ENCODE measurements around the gene MSI2. TPM values are rescaled to one million over a fixed set of nuclear protein-coding genes. Genes with fewer than 3 reads are reported as not detected.

The MSI2 gene
- total and polyA plus RNA-seq, 2 experiments from 2014 or later = 4.3 to 17.9 TPM

DNA sequence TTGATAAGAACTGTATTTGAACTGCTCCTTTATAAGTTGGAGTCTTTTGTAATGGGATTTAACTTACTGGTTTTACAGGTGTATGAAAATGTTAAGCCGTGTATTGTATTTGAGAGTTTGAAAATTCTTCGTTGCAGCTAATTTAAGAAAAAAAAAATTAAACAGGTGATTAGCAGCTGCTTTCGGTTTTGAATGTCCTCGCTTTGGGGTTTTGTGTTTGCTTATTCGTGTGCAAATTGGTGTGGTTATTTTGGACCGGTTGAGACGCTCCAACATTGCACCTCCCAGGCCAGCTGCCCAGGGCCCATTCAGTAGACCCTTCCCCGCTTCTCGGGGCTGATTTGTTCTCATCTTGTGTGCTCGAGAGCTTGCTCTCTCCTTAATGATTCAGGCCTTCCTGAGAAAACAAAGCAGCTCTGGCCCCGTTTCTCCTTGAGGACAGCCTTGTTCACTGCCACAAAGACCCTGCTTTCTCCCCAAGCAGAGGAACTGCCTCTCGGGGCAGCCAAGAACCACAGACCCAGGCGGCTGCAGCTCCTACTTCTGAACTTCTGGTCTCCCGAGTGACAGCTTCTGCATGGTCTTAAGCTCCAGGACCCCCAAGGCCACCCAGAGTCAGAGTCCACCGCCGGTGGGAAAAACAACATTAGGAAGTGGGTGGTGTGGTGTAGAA, 100.5 kb downstream of the MSI2 start:
- Histone ChIP-seq H3K79me2 (ENCODE audit: insufficient read depth) (no peaks in the 10 kb centered on the region), H3K4me1 (ENCODE audit: insufficient read depth) (no peaks in the 10 kb centered on the region), H3F3A (ENCODE audit: insufficient read depth) (no peaks in the 10 kb centered on the region), H3K9ac (no peak overlapping the region), H3K9me3 (ENCODE audit: low read depth) (no peaks in the 10 kb centered on the region), H2AFZ (no peak overlapping the region), H3K4me2 (ENCODE audit: unreplicated experiment) (no peak overlapping the region), H3K27ac (no peak overlapping the region), H3K9me2 (ENCODE audit: insufficient read depth) (no peaks in the 10 kb centered on the region), H4K20me1 (ENCODE audit: insufficient read depth) (no peaks in the 10 kb centered on the region), H3K36me3 (ENCODE audit: low read depth) (no peaks in the 10 kb centered on the region), H3K27me3 (replicated peaks; ENCODE audit: insufficient read depth) (no peaks in the 10 kb centered on the region), H3K4me3 (no peak overlapping the region)
- TF ChIP-seq EZH2 (IDR thresholded peaks at IDR 0.05; ENCODE audit: insufficient read depth, poor library complexity, severe bottlenecking) = no peak
- no peak for TF ChIP-seq EZH2phosphoT487 (IDR thresholded peaks at IDR 0.05; ENCODE audit: insufficient read depth, low read depth)
- 78 to 86% methylated on average over 16 of the region's 16 CpGs for WGBS, 2 experiments (ENCODE audit: low coverage in 1 of 2, low lambda C conversion rate in 2 of 2, missing lambda C conversion rate in 2 of 2)
- in situ Hi-C loops (cut with MboI) = no loop called here
- DNase-seq = no peak

DNA sequence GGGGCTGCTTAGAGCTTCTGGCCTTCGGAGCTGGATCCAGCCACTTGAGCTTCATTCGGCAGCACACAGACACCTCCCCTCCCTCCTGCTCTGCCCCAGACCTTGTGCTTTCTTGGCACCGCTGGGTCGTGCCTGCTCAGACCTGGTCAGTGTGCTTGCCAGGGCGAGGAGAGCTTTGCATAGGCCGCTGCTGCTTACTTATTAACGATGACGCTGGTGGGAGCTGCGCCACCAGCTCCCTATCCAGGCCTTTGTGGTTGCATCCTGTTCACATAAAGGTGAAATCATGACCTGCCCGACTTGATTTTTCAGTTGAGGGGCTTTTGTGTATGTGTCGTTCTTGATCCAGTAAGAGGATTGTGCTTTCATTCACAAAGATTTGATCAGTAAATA, 101.1 kb downstream of the MSI2 start:
- no peaks in the 10 kb centered on the region for H3K79me2 ChIP-seq (ENCODE audit: insufficient read depth)
- no peak overlapping the region for H3K4me2 ChIP-seq (ENCODE audit: unreplicated experiment)
- H3K9ac ChIP-seq = no peak overlapping the region
- WGBS, 2 experiments (ENCODE audit: low coverage in 1 of 2, low lambda C conversion rate in 2 of 2, missing lambda C conversion rate in 2 of 2) = 82 to 85% methylated on average over 11 of the region's 11 CpGs
- H3K9me2 ChIP-seq (ENCODE audit: insufficient read depth) = no peaks in the 10 kb centered on the region
- H3K36me3 ChIP-seq (ENCODE audit: low read depth) = no peaks in the 10 kb centered on the region
- no peaks in the 10 kb centered on the region for H4K20me1 ChIP-seq (ENCODE audit: insufficient read depth)
- no peak overlapping the region for H3K4me3 ChIP-seq
- no peak for DNase-seq
- no peaks in the 10 kb centered on the region for H3K4me1 ChIP-seq (ENCODE audit: insufficient read depth)
- in situ Hi-C loops (cut with MboI) = no loop called here
- H3K9me3 ChIP-seq (ENCODE audit: low read depth) = no peaks in the 10 kb centered on the region
- H3K27ac ChIP-seq = no peak overlapping the region
- H2AFZ ChIP-seq = no peak overlapping the region
- no peak for TF ChIP-seq EZH2 (IDR thresholded peaks at IDR 0.05; ENCODE audit: insufficient read depth, poor library complexity, severe bottlenecking)
- TF ChIP-seq EZH2phosphoT487 (IDR thresholded peaks at IDR 0.05; ENCODE audit: insufficient read depth, low read depth) = no peak
- no peaks in the 10 kb centered on the region for H3F3A ChIP-seq (ENCODE audit: insufficient read depth)
- no peaks in the 10 kb centered on the region for H3K27me3 ChIP-seq (replicated peaks; ENCODE audit: insufficient read depth)

- in situ Hi-C loops (cut with MboI) = no loop called here
- H4K20me1 ChIP-seq (ENCODE audit: insufficient read depth) = no peaks in the 10 kb centered on the region
- H3K4me2 ChIP-seq (ENCODE audit: unreplicated experiment) = no peak overlapping the region
- H3K27ac ChIP-seq = no peak overlapping the region
- no peak overlapping the region for H3K4me3 ChIP-seq
- no peaks in the 10 kb centered on the region for H3K9me2 ChIP-seq (ENCODE audit: insufficient read depth)
- no peaks in the 10 kb centered on the region for H3K79me2 ChIP-seq (ENCODE audit: insufficient read depth)
- no peaks in the 10 kb centered on the region for H3K9me3 ChIP-seq (ENCODE audit: low read depth)
- no peak overlapping the region for H2AFZ ChIP-seq
- WGBS, 2 experiments (ENCODE audit: low coverage in 1 of 2, low lambda C conversion rate in 2 of 2, missing lambda C conversion rate in 2 of 2) = 63 to 64% methylated on average over 3 of the region's 3 CpGs
- no peaks in the 10 kb centered on the region for H3F3A ChIP-seq (ENCODE audit: insufficient read depth)
- H3K27me3 ChIP-seq (replicated peaks; ENCODE audit: insufficient read depth) = no peaks in the 10 kb centered on the region
- TF ChIP-seq EZH2 (IDR thresholded peaks at IDR 0.05; ENCODE audit: insufficient read depth, poor library complexity, severe bottlenecking) (no peak), EZH2phosphoT487 (IDR thresholded peaks at IDR 0.05; ENCODE audit: insufficient read depth, low read depth) (no peak)
- no peaks in the 10 kb centered on the region for H3K4me1 ChIP-seq (ENCODE audit: insufficient read depth)
- no peak overlapping the region for H3K9ac ChIP-seq
- DNase-seq = no peak
- H3K36me3 ChIP-seq (ENCODE audit: low read depth) = no peaks in the 10 kb centered on the region
These were observed 101.6 kb downstream of the MSI2 start for GRCh38 chr17:57357830-57358430.

DNA sequence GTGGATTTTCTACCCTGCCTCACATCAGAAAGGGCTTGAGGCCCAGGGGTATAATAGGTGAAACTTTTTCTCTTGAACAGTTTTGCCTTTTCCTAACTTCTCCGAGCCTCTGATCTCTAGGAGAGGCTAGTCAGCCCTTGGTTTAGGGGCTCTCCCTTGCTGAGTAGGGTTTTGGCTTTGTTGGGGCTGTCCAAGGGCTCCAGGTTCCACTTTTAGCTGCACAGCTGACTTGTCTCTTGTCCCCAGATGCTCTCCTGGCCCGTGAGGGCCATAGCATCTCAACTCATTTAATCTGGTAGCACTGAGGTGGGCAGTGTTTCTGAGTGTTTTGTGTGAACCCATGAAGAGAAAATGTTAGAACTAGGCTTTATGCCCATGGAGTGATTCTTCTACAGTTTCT, 103.9 kb downstream of the MSI2 start:
- Histone ChIP-seq H3K9ac (no peak overlapping the region), H3K4me3 (no peak overlapping the region), H2AFZ (no peak overlapping the region), H3K36me3 (ENCODE audit: low read depth) (no peaks in the 10 kb centered on the region), H3F3A (ENCODE audit: insufficient read depth) (no peaks in the 10 kb centered on the region), H3K27me3 (replicated peaks; ENCODE audit: insufficient read depth) (no peaks in the 10 kb centered on the region), H3K9me2 (ENCODE audit: insufficient read depth) (no peaks in the 10 kb centered on the region), H3K27ac (no peak overlapping the region), H3K4me1 (ENCODE audit: insufficient read depth) (no peaks in the 10 kb centered on the region), H3K79me2 (ENCODE audit: insufficient read depth) (no peaks in the 10 kb centered on the region), H3K4me2 (ENCODE audit: unreplicated experiment) (no peak overlapping the region), H3K9me3 (ENCODE audit: low read depth) (no peaks in the 10 kb centered on the region), H4K20me1 (ENCODE audit: insufficient read depth) (no peaks in the 10 kb centered on the region)
- WGBS, 2 experiments (ENCODE audit: low coverage in 1 of 2, low lambda C conversion rate in 2 of 2, missing lambda C conversion rate in 2 of 2) = 59 to 77% methylated on average over 2 of the region's 2 CpGs
- no peak for DNase-seq
- TF ChIP-seq EZH2 (IDR thresholded peaks at IDR 0.05; ENCODE audit: insufficient read depth, poor library complexity, severe bottlenecking) = no peak
- no peak for TF ChIP-seq EZH2phosphoT487 (IDR thresholded peaks at IDR 0.05; ENCODE audit: insufficient read depth, low read depth)
- in situ Hi-C loops (cut with MboI) = no loop called here

Measured in GM23248 (cell line).